ENCODE data around the gene PTGS2.

DNA sequence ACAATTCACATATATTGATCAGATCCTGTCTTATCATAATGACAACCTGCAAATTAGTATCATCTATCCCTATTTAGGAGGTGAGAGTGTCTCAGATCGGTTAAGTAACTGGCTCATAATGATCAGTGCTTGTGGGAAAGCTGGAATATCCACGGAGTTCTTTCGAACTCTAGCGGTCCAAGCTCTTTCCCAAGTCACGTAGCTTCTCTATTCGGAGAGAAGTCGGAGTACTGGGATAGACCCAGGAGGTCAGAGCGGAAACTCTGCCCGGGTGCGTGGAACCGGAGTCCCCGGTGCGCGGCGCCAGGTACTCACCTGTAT is 339 bp downstream of the PTGS2 start:
- no peak for TF ChIP-seq POLR2A (IDR thresholded peaks at IDR 0.05; ENCODE audit: low read length)
- no peak for TF ChIP-seq GATA1 (IDR thresholded peaks at IDR 0.05; ENCODE audit: low read depth, low read length)

Measured in erythroblast (primary cell).